GM21367 (cell line): Measurements from ENCODE around the gene DLST.

Experiments
- ATAC-seq: cut with Tn5 transposase; IDR thresholded peaks from one replicate; pipeline ENCODE4 v1.9.1; 2021; ENCODE audit not compliant: unreplicated experiment

Gene DLST

GRCh38 chr14:74860899-74861733 is 20.6 kb upstream of the DLST start:
- ATAC-seq: no peak

- ATAC-seq: no peak
These were observed 20.0 kb upstream of the DLST start for GRCh38 chr14:74861734-74862090.

GRCh38 chr14:74863274-74863673 is 18.4 kb upstream of the DLST start:
- no peak for ATAC-seq

- no peak for ATAC-seq
These were observed 17.5 kb upstream of the DLST start for GRCh38 chr14:74864198-74864597.

DNA sequence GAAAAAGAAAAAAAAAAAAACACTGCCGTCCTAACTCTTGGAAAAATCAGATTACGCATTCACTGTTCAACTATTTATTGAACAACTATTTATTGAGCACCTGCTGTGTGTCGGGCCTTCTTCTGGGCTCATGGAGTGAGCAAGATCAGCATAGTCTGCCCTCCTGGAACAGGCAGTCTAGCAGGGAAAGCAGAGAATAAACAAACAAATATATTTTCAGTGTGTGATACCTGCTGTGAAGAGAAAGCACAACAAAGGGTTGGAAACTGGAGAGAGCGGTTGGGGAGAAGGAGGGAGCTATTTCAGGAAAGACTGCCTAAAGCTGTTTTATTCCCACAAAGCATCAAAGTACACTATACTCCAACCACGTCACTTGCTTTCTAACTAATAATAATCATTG is 16.6 kb upstream of the DLST start:
- no peak for ATAC-seq

DNA sequence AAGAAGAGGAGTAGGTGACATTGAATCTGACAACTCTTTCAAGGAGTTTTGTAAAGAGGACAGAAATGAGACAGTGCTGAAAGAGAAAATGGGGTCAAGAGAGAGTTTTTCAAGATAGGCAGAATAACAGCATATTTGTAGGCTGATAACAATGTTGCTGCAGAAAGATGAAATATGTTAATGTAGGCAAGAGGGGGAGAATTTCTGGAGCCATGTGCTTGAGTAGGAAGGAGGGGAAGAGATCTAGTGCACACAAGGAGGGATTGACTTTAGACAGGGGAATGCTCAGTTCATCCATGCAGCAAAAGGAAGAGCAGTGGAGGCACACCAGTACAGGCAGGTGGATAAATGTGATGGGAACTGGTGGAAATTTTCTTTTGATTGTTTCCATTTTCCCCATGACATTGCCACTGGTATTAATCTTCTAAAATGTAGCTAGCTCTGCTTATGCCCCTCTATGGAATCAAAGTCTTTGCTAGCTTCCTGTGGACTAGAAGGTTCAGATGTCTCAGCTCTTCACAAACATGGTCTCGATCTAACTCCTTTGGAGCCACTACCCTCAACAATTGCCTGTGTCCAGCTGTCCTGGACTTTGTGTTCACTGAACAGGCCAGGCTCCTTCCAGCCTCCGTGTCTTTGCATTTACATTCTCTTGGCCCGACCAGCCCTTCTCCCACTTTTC is 14.9 kb upstream of the DLST start:
- ATAC-seq: no peak

DNA sequence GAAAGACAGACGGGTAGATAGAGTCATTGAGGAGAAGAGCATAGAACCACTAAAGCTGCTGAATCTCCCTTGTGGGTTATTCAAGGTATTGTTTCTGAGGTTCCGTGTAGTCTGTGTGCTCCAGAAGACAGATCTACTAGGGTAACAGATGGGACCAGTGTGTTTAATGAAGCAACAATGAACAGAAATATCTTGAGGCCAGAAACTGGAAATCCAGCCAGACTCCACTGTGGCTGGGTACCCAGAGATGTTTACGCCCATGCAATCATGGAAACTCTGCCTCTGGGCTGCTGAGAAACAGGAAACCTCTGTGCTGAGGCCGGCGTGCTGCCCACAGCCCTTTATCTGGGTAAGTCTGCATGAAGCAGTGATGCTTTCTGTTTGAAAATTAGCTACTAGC is 14.0 kb upstream of the DLST start:
- no peak for ATAC-seq

DNA sequence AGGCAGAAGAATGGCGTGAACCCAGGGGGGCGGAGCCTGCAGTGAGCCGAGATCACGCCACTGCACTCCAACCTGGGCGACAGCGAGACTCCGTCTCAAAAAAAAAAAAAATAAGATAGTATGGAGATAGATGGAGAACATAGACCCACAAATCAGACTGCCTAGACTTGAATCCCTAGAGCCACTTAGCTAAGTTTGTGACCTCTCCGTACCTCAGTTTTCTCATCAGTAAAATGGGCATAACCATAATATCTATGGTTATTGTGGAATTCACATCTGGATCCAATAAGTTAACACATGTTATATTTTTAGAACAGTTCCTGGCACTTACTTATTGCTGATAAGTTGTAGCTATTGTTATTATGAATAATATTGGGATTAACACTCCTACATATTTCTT is 13.0 kb upstream of the DLST start:
- no peak for ATAC-seq

DNA sequence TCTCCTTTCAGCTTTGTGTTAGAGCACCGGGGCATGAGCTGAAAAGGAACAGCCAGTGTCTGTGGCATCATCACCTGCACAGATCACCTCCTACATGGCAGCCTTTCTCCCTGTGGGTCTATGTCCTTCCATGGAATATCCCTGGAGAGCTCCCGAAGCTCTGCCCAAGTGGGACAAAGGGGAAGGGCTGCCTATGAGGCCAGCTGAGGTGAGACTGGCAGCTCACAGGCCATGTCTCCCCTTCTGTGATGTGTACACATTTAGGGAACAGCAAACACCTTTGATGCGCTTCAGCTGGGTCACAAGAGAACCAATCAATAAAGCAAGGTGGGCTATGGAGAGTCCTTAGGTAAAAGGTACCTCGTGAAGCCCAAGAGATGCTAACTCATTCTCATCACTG is 9.9 kb upstream of the DLST start:
- ATAC-seq: no peak

DNA sequence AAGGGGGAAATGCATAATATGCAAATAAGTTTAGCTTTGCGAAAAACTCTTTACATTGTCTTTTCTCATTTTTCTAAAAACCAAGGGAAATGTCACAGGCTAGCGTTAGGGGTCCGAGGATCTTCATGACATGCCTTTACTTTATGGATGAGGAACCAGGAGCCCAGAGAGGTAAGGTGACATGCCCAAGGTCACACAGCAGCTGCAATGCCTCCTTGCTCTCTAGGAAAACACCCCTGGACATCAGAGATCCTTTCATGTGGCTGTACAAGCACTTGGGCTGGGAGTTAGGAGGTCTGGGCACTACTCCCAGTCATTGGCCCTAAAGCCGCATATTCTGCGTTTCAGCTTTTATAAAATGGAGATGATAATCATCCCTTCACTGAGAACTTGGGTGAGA is 6.5 kb upstream of the DLST start:
- no peak for ATAC-seq

DNA sequence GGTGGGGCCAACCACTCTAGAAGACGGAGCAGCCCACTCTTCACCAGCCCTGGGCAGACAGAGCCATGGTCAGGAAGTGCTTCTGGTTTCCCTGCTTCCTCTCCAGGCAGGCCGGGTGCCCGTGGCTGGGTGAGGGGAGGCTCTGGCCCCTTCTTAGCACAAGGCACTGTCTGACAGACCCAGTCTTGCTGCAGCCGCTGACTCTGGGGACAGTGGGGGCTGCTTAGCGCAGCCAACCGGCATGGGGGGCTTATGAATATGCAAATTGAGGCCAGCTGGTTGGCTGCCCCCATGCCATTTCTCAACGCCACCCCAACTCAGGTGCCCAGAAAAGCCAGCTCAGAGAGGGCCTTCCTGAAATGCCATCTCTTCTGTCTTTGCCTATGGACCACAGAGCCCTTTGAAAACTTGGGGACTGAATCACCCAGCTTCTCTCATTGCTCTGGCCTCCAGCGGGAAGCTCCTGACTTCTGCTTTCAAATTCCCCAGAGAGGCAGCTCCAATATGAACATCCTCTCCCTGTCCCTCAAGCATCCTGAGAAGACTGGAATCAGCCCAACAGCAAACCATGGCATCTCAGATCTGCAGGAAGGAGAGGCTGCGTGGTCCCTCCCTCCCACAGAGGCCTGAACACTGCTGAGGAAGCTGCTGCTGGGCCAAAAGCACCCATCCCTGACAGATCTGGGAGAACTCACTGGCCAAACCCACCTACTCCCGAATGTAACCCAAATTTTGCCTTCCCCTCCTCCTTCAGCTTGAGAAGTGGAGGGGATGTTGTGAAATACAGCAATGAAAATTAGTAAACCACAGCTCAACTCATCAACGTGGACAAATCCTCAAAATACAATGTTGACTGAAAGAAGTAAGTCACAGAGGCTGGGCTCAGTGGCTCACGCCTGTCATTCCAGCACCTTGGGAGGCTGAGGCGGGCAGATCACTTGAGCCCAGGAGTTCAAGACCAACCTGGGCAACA is 5.5 kb upstream of the DLST start, which contains the start of gene PROX2:
Gene PROX2, minus strand, starts transcription at position 205 of the 973 bp plus-strand sequence. CDS start 12,311 bp downstream, outside the sequence.
- ATAC-seq: no peak

DNA sequence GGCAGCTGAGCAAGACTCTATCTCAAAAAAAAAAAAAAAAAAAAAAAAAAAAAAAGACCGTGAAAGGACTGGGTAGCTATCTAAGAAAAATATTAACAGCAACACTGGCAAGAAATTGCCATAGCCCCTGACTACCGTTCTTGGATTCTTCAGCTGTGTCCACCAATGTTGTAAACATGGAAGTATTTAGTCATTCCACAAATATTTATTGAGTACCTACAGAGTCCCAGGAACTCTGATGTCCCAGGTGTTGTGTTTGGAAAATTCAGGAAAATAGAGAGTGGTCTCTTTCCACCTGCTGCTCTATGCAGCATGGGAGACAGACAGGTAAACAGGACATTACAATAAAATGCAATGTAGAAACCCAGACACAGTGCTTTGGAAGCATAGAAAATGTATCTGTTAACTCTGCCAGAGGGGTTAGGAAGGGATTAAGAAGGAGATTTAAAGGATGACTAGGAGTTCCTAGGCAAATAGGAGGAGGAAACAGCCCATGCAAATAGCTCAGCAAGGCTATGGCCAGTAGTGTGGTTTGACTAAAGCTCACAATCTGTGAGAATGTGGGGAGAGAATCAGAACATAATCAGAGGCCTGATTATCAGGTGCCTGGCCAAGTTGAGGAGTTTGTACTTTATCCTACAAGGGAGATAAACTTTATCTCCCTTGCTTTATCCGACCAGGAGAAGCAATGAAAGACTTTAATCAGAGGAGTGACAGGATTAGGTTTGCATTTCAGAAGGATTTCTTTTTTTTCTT is 2.1 kb upstream of the DLST start:
- ATAC-seq: no peak

GRCh38 chr14:74882103-74882920 is 596 bp downstream of the DLST start:
- ATAC-seq: peak; percentile 21

GRCh38 chr14:74886001-74886400 is 4.3 kb downstream of the DLST start:
- no peak for ATAC-seq

DNA sequence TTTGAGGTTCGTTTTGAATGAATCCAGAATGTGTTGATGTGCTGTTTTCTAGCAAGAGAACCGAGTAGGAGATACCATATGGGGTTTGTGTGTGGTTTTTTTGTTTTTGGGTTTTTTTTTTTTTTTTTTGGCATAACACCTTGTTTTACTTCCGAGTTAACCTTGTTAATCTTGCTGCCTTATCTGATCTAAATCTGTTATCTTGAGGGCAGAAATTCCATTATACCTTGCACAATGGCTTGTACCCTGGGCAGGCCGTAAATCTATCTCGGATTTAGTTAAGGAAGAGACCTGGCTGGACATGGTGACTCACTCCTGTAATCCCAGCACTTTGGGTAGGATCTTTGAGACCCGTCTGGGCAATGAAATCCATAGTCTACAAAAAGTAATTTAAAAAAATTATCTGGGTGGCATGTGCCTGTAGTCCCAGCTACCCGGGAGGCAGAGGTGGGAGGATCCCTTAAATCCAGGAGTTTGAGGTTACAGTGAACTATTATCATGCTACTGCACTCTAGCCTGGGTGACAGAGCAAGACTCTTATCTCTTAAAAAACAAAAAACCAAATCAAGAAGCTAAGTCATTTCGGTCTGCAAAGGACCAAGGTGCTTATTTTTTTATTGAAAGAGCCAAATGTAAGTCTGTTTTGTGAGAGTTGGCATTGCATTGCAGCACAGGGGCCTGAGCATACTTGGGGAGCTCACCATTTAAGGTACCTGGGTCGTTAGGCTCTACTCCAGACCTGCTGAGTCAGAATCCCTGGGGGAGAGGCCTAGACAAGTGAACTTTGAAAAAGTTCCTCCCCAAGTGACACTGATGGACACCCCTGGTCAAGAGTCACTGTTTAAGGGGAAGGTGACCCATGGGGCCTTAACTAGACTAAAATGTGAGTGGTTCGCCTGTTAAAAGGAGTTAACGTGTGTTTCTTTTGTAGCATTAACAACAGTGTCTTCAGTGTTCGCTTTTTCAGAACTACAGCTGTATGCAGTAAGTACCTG is 6.7 kb downstream of the DLST start:
- ATAC-seq: no peak

- ATAC-seq: no peak
These were observed 8.5 kb downstream of the DLST start for GRCh38 chr14:74890262-74890661.

DNA sequence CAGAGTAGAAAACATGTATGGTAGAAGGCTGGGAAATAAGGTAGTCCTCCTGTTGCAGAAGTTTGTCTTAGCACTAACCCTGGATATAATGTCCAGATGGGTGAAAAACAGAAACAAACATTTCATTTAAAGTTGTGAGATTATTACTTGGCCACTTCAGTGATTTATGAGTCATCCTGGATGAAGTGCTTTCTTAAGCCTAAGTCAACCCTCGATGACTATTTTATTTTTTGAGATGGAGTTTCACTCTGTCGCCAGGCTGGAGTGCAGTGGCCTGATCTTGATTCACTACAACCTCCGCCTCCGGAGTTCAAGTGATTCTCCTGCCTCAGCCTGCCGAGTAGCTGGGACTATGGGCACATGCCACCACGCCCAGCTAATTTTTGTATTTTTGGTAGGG is 10.2 kb downstream of the DLST start:
- no peak for ATAC-seq

DNA sequence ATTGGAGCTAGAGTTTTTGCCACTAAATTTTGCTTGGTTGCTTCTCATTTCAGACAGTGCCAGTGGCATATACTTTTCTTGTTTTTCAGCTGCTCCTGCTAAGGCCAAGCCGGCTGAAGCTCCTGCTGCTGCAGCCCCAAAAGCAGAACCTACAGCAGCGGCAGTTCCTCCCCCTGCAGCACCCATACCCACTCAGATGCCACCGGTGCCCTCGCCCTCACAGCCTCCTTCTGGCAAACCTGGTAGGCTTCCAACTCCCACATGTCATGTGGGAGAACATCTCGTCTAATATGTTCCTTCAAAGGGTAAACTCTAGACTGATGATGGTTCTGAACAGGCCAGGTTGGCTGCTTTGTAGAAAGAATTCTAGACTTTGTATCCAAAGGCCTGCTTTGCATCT is 11.0 kb downstream of the DLST start:
- ATAC-seq: no peak
